K562 (cell line): ENCODE measurements around the gene COL9A3. TPM values are rescaled to one million over a fixed set of nuclear protein-coding genes. Genes with fewer than 3 reads are reported as not detected.
A peak's percentile ranks its signal among the peaks of the same experiment; 100 is the strongest.

Experiments
- ATAC-seq: fragments of 200-7000 bp; cut with Tn5 transposase; 3 replicates; pipeline ENCODE4 v1.9.1; 2020; ENCODE audit warnings: moderate library complexity
- BruUV-seq: library from RNA; stranded (reverse); fragments of 400-500 nt; replicated peaks from 2 replicates; lab custom pipeline; 2021; lab: Mats Ljungman, UMichigan
- CTCF ChIA-PET: fragments of 300-600 bp; formaldehyde crosslinking; extraction: SDS; loops from one replicate; lab custom pipeline; 2021; ENCODE audit warnings: low intra/inter-chr PET ratio; lab: Yijun Ruan, JAX
- POLR2A ChIA-PET: fragments of 300-600, 350-650 bp; sonication (Branson Sonifier 250); formaldehyde crosslinking; extraction: SDS; loops from one replicate; lab custom pipeline; 2021; ENCODE audit warnings: antibody characterized with exemption, inconsistent platforms; lab: Yijun Ruan, JAX
- DNase-seq, 4 experiments: peaks; one replicate each; pipeline versions ENCODE4 v3.0.0 to v3.0.0-alpha.2; 2011 to 2018; ENCODE audit warnings: low spot score in 3 of 4, mixed read lengths in 3 of 4; ENCODE audit errors: extremely low read depth in 1 of 4
- FAIRE-seq: peaks from 2 replicates; lab custom pipeline; 2011; peaks lifted over from hg19 to GRCh38; lab: Jason Lieb, UNC
- H2AFZ ChIP-seq: 2 replicates; pipeline ENCODE4 v1.6.0; 2011; ENCODE audit warnings: low read depth, low read length, control low read depth, inconsistent platforms
- H3K27ac ChIP-seq: fragments of 200-600 bp; 3 replicates; pipeline ENCODE4 v1.8.0; 2011; ENCODE audit warnings: low read depth, mild to moderate bottlenecking, control low read depth, inconsistent platforms, low read length, moderate library complexity, mixed read lengths; ENCODE audit errors: extremely low read depth
- H3K27me3 ChIP-seq, 2 experiments: fragments of 300-600 bp in 1 of 2; 2 replicates in 1 of 2; 3 replicates in 1 of 2; pipeline versions ENCODE4 v1.6.0 to v1.8.0; 2011; ENCODE audit warnings: inconsistent platforms in 2 of 2, low read length in 2 of 2, mild to moderate bottlenecking in 1 of 2, mixed read lengths in 1 of 2, moderate library complexity in 1 of 2; ENCODE audit not compliant: control insufficient read depth in 2 of 2, insufficient read depth in 2 of 2
- H3K36me3 ChIP-seq: fragments of 300-600 bp; 3 replicates; pipeline ENCODE4 v1.8.0; 2011; ENCODE audit warnings: mild to moderate bottlenecking, low read length, inconsistent platforms; ENCODE audit not compliant: control insufficient read depth, insufficient read depth
- H3K4me1 ChIP-seq, 2 experiments: fragments of 200-600 bp in 1 of 2; replicated peaks in 1 of 2; 2 replicates in 1 of 2; 3 replicates in 1 of 2; pipeline versions ENCODE4 v1.5.1 to v1.8.0; 2011; ENCODE audit warnings: inconsistent platforms in 2 of 2, low read length in 2 of 2, mild to moderate bottlenecking in 1 of 2, mixed read lengths in 1 of 2, moderate library complexity in 1 of 2; ENCODE audit not compliant: control insufficient read depth in 2 of 2, insufficient read depth in 2 of 2
- H3K4me2 ChIP-seq: 2 replicates; pipeline ENCODE4 v1.6.1; 2011; ENCODE audit warnings: low read length, control low read depth, inconsistent platforms, mixed read lengths; ENCODE audit not compliant: insufficient read depth
- H3K4me3 ChIP-seq: fragments of 200-600 bp; sonication (generic), shearing (Covaris generic); 2 replicates; pipeline ENCODE4 v1.5.1; 2016; ENCODE audit warnings: control low read depth, inconsistent platforms
- H3K79me2 ChIP-seq: fragments of 200-600 bp; 3 replicates; pipeline ENCODE4 v1.8.0; 2011; ENCODE audit warnings: low read length, inconsistent platforms; ENCODE audit not compliant: control insufficient read depth, insufficient read depth
- H3K9ac ChIP-seq, 2 experiments: 2 replicates each; pipeline versions ENCODE4 v1.6.0 to v1.6.1; 2011; ENCODE audit warnings: low read depth in 2 of 2, low read length in 2 of 2, control low read depth in 1 of 2, inconsistent platforms in 1 of 2, mild to moderate bottlenecking in 1 of 2, mixed read lengths in 1 of 2; ENCODE audit not compliant: insufficient read depth in 1 of 2
- H3K9me1 ChIP-seq: one replicate; pipeline ENCODE4 v1.6.0; 2011; ENCODE audit warnings: inconsistent platforms, mild to moderate bottlenecking, low read length, moderate library complexity; ENCODE audit not compliant: control insufficient read depth, insufficient read depth
- H3K9me3 ChIP-seq: replicated peaks from 2 replicates; pipeline ENCODE4 v1.5.1; 2011; ENCODE audit warnings: low read depth, low read length, inconsistent platforms; ENCODE audit not compliant: control insufficient read depth, insufficient read depth
- H4K20me1 ChIP-seq: replicated peaks from 2 replicates; pipeline ENCODE4 v1.6.1; 2011; ENCODE audit warnings: low read length, inconsistent platforms, mixed read lengths; ENCODE audit not compliant: control insufficient read depth, insufficient read depth
- EGR1 ChIP-seq: fragments of 450-650 bp; conservative IDR thresholded peaks from 2 replicates; pipeline ENCODE4 v1.6.1; 2017; ENCODE audit warnings: mild to moderate bottlenecking
- POLR2B ChIP-seq: fragments of 450-650 bp; IDR thresholded peaks from 2 replicates; pipeline ENCODE4 v1.6.1; 2018; ENCODE audit warnings: low read depth; ENCODE audit not compliant: partially characterized antibody
- ZC3H8 ChIP-seq: fragments of 450-650 bp; IDR thresholded peaks from 2 replicates; pipeline ENCODE4 v1.6.1; 2017
- ZFP36 ChIP-seq: fragments of 150-350 bp; IDR thresholded peaks from 2 replicates; pipeline ENCODE4 v1.6.1; 2018; ENCODE audit warnings: low read length, low read depth; ENCODE audit not compliant: partially characterized antibody
- ZNF431 ChIP-seq: sonication (generic); formaldehyde crosslinking; IDR thresholded peaks from 2 replicates; pipeline ENCODE4 v1.8.0; 2022; ENCODE audit warnings: mild to moderate bottlenecking, missing genetic modification reagents
- WGBS: fragments of 100-300 bp; shearing (Covaris generic); methylation state at CpG from one replicate; pipeline ENCODE4 v1.1.6; 2016; ENCODE audit warnings: low coverage, mixed read lengths; ENCODE audit not compliant: insufficient coverage; ENCODE audit errors: missing lambda C conversion rate; 5-methylcytosine and 5-hydroxymethylcytosine counted together
- in situ Hi-C: fragments of 300-500 bp; cut with MboI; formaldehyde crosslinking; loops from 4 replicates; pipeline ENCODE4 v1.15.0; 2018; ENCODE audit warnings: inconsistent platforms, mixed read lengths
- intact Hi-C: fragments of 100-400 bp; cut with micrococcal nuclease; formaldehyde crosslinking; loops from 2 replicates; pipeline ENCODE4 v1.14.2; 2022
- polyA plus RNA-seq, 8 experiments: library from polyadenylated mRNA; depleted of rRNA in 4 of 8; stranded (reverse) in 5 of 8; unstranded in 3 of 8; fragments of >200 nt; fragmentation: Nextera tagmentation in 2 of 8; fragmentation: Illumina TruSeq in 1 of 8; extraction: Ambion mirVana in 2 of 8; extraction: Trizol in 1 of 8; gene quantifications; 2 replicates each; pipeline versions ENCODE4 v1.2.1 to v1.2.3, GENCODE V29; 2011 to 2014; ENCODE audit warnings: inconsistent platforms in 1 of 8, missing spikeins in 1 of 8
- total RNA-seq, 7 experiments: library from RNA; depleted of rRNA in 6 of 7; stranded (reverse); fragments of >200 nt in 6 of 7; fragmentation: Illumina TruSeq in 2 of 7; extraction: Trizol in 2 of 7; gene quantifications; 2 replicates each; pipeline versions ENCODE4 v1.2.1 to v1.2.3, GENCODE V29; 2011 to 2021; ENCODE audit warnings: low replicate concordance in 1 of 7

COL9A3 gene
- total and polyA plus RNA-seq, 9 of the 15 experiments (the other 6 are each of a cell fraction or from before 2014, with no cell fraction given): 0.14 to 3.6 (median 0.88) TPM; not detected in 1

- Histone ChIP-seq H3K36me3 (no peaks in the 10 kb centered on the region), H3K79me2 (no peaks in the 10 kb centered on the region), H2AFZ (no peak overlapping the region), H3K9ac (no peak overlapping the region), H3K9me3 (no peaks in the 10 kb centered on the region), H3K4me3 (no peak overlapping the region), H4K20me1 (peaks cover 9% of the 10 kb centered on the region; the same call in 1 of the 2 replicates), H3K27me3 (peaks cover 0 to 10% of the 10 kb centered on the region in 2 experiments; a peak in 3 of 5 replicates), H3K27ac (no peak overlapping the region), H3K4me2 (no peak overlapping the region), H3K4me1 (peaks cover 14 to 100% of the 10 kb centered on the region in 2 experiments), H3K9me1 (no peaks in the 10 kb centered on the region)
- CTCF ChIA-PET: no interaction called here
- TF ChIP-seq ZFP36 (peak; percentile 29), POLR2B (no peak), EGR1 (peak; percentile 72), ZC3H8 (no peak), ZNF431 (no peak)
- FAIRE-seq (no peak), DNase-seq (peak in 1 of 4 experiments; percentile 34), ATAC-seq (no peak)
- WGBS: 21% methylated on average over 23 of the region's 23 CpGs
- in situ Hi-C loops (loop anchor here (10.0 kb wide), 1 partner anchor 194 kb away; no protein-coding TSS in a partner anchor), intact Hi-C loops (loop anchor here (10.0 kb wide), 1 partner anchor 54 kb away; no protein-coding TSS in a partner anchor)
- BruUV-seq: no TSS peak
- POLR2A ChIA-PET: no interaction called here
These were observed 3.5 kb downstream of the COL9A3 start for GRCh38 chr20:62820208-62820961.
